SJSA1 (cell line): ENCODE results near the gene TMEM131. TPM values are rescaled to one million over a fixed set of nuclear protein-coding genes. Genes with fewer than 3 reads are reported as not detected.
"Not testable (repeated sequence)": the region's sequence is repeated elsewhere in the genome, so short reads cannot be mapped to it uniquely, and the experiment has no call there.

ENCODE experiments used
- DNase-seq, 2 experiments: peaks; one replicate each; pipeline ENCODE4 v3.0.0-alpha.2; 2015 to 2020; ENCODE audit warnings: low spot score in 2 of 2, low read depth in 1 of 2
- H3K27ac ChIP-seq: fragments of 250-450 bp; sonication (Bioruptor Pico); 2 replicates; pipeline ENCODE4 v1.5.1; 2020; ENCODE audit warnings: mild to moderate bottlenecking, moderate library complexity
- H3K27me3 ChIP-seq: fragments of 250-450 bp; sonication (Bioruptor Pico); replicated peaks from 2 replicates; pipeline ENCODE4 v1.5.1; 2020; ENCODE audit warnings: mild to moderate bottlenecking, moderate library complexity
- H3K36me3 ChIP-seq: fragments of 250-450 bp; sonication (Bioruptor Pico); 2 replicates; pipeline ENCODE4 v1.5.1; 2020; ENCODE audit warnings: mild to moderate bottlenecking
- H3K4me1 ChIP-seq: fragments of 250-450 bp; sonication (Bioruptor Pico); replicated peaks from 2 replicates; pipeline ENCODE4 v1.6.1; 2021; ENCODE audit warnings: mild to moderate bottlenecking
- H3K4me3 ChIP-seq: fragments of 250-450 bp; sonication (Bioruptor Pico); 2 replicates; pipeline ENCODE4 v1.5.1; 2020; ENCODE audit warnings: mild to moderate bottlenecking
- H3K9me3 ChIP-seq: fragments of 250-450 bp; sonication (Bioruptor Pico); replicated peaks from 2 replicates; pipeline ENCODE4 v1.5.1; 2020; ENCODE audit warnings: mild to moderate bottlenecking
- total RNA-seq: library from RNA; depleted of rRNA; stranded (reverse); fragments of >200 nt; shearing (Covaris generic); gene quantifications from 2 replicates; pipeline ENCODE4 v1.2.3, GENCODE V29; 2014

Gene TMEM131
- total RNA-seq, 1 experiment from 2014 or later = 18.7 TPM

- not testable (repeated sequence) for H3K4me1 ChIP-seq, H3K4me3 ChIP-seq, H3K36me3 ChIP-seq, DNase-seq, H3K9me3 ChIP-seq, H3K27me3 ChIP-seq, H3K27ac ChIP-seq
Measured at GRCh38 chr2:97829255-97829654, 166.5 kb downstream of the TMEM131 start.

GRCh38 chr2:97827013-97827412 lies 168.7 kb downstream of the TMEM131 start:
- DNase-seq, H3K27me3 ChIP-seq, H3K27ac ChIP-seq, H3K36me3 ChIP-seq, H3K4me1 ChIP-seq, H3K9me3 ChIP-seq, H3K4me3 ChIP-seq: not testable (repeated sequence)

- not testable (repeated sequence) for H3K9me3 ChIP-seq, H3K4me3 ChIP-seq, DNase-seq, H3K36me3 ChIP-seq, H3K27ac ChIP-seq, H3K4me1 ChIP-seq, H3K27me3 ChIP-seq
Measured at GRCh38 chr2:97826266-97826847, 169.4 kb downstream of the TMEM131 start.

GRCh38 chr2:97824011-97824410 lies 171.7 kb downstream of the TMEM131 start:
- H3K4me3 ChIP-seq, H3K9me3 ChIP-seq, H3K36me3 ChIP-seq, H3K4me1 ChIP-seq, H3K27ac ChIP-seq, H3K27me3 ChIP-seq, DNase-seq: not testable (repeated sequence)

- DNase-seq, H3K4me3 ChIP-seq, H3K27ac ChIP-seq, H3K27me3 ChIP-seq, H3K4me1 ChIP-seq, H3K9me3 ChIP-seq, H3K36me3 ChIP-seq: not testable (repeated sequence)
Measured at GRCh38 chr2:97821862-97822261, 173.9 kb downstream of the TMEM131 start.

GRCh38 chr2:97819754-97820153 lies 176.0 kb downstream of the TMEM131 start:
- Histone ChIP-seq H3K36me3 (0 out of 2 replicates have a peak, but pooled peaks cover 4% of the 10 kb centered on the region), H3K9me3 (no peaks in the 10 kb centered on the region), H3K4me3 (no peak overlapping the region), H3K27ac (no peak overlapping the region), H3K4me1 (no peaks in the 10 kb centered on the region), H3K27me3 (no peaks in the 10 kb centered on the region)
- no peak for DNase-seq

- no peak for DNase-seq
- H3K4me1 ChIP-seq = no peaks in the 10 kb centered on the region
- no peak overlapping the region for H3K27ac ChIP-seq
- no peaks in the 10 kb centered on the region for H3K9me3 ChIP-seq
- H3K4me3 ChIP-seq = no peak overlapping the region
- peaks cover 20% of the 10 kb centered on the region for H3K36me3 ChIP-seq
- no peaks in the 10 kb centered on the region for H3K27me3 ChIP-seq
Measured at GRCh38 chr2:97816411-97816810, 179.3 kb downstream of the TMEM131 start.

- no peak for DNase-seq
Measured at GRCh38 chr2:97812931-97813330, 182.8 kb downstream of the TMEM131 start.

GRCh38 chr2:97808816-97809215 lies 186.9 kb downstream of the TMEM131 start:
- peaks cover 37% of the 10 kb centered on the region for H3K36me3 ChIP-seq
- H3K9me3 ChIP-seq = no peaks in the 10 kb centered on the region
- H3K27me3 ChIP-seq = no peaks in the 10 kb centered on the region
- DNase-seq = no peak
- H3K4me3 ChIP-seq = no peak overlapping the region
- no peaks in the 10 kb centered on the region for H3K4me1 ChIP-seq
- H3K27ac ChIP-seq = no peak overlapping the region

More at GRCh38 chr2:97812931-97813330, 182.8 kb downstream of the TMEM131 start:
- Histone ChIP-seq H3K27ac (no peak overlapping the region), H3K36me3 (peaks cover 34% of the 10 kb centered on the region), H3K4me3 (no peak overlapping the region), H3K9me3 (no peaks in the 10 kb centered on the region), H3K4me1 (no peaks in the 10 kb centered on the region), H3K27me3 (no peaks in the 10 kb centered on the region)

GRCh38 chr2:97806738-97807618 lies 188.8 kb downstream of the TMEM131 start:
- Histone ChIP-seq H3K36me3 (peaks cover 41% of the 10 kb centered on the region), H3K27me3 (no peaks in the 10 kb centered on the region), H3K4me1 (no peaks in the 10 kb centered on the region), H3K27ac (no peak overlapping the region), H3K4me3 (no peak overlapping the region), H3K9me3 (no peaks in the 10 kb centered on the region)
- peak; percentile 51 to 76 for DNase-seq

- Histone ChIP-seq H3K36me3 (peaks cover 32% of the 10 kb centered on the region), H3K4me1 (no peaks in the 10 kb centered on the region), H3K4me3 (no peak overlapping the region), H3K27me3 (no peaks in the 10 kb centered on the region), H3K27ac (no peak overlapping the region), H3K9me3 (no peaks in the 10 kb centered on the region)
- no peak for DNase-seq
Measured at GRCh38 chr2:97805776-97806175, 190.0 kb downstream of the TMEM131 start.

GRCh38 chr2:97801028-97801427 lies 194.7 kb downstream of the TMEM131 start:
- no peaks in the 10 kb centered on the region for H3K27me3 ChIP-seq
- no peaks in the 10 kb centered on the region for H3K4me1 ChIP-seq
- no peak for DNase-seq

GRCh38 chr2:97798416-97798815 lies 197.3 kb downstream of the TMEM131 start:
- H3K36me3 ChIP-seq = peaks cover 14% of the 10 kb centered on the region; the same call in 1 of the 2 replicates

More at GRCh38 chr2:97801028-97801427, 194.7 kb downstream of the TMEM131 start:
- H3K36me3 ChIP-seq = peaks cover 22% of the 10 kb centered on the region; the same call in 1 of the 2 replicates
- H3K9me3 ChIP-seq = no peaks in the 10 kb centered on the region
- H3K4me3 ChIP-seq = no peak overlapping the region
- no peak overlapping the region for H3K27ac ChIP-seq

GRCh38 chr2:97797355-97797754 lies 198.4 kb downstream of the TMEM131 start:
- Histone ChIP-seq H3K27me3 (no peaks in the 10 kb centered on the region), H3K4me1 (no peaks in the 10 kb centered on the region), H3K4me3 (no peak overlapping the region), H3K9me3 (no peaks in the 10 kb centered on the region), H3K36me3 (peaks cover 11% of the 10 kb centered on the region), H3K27ac (no peak overlapping the region)
- DNase-seq = no peak

More at GRCh38 chr2:97798416-97798815, 197.3 kb downstream of the TMEM131 start:
- DNase-seq = no peak
- H3K9me3 ChIP-seq = no peaks in the 10 kb centered on the region
- H3K4me1 ChIP-seq = no peaks in the 10 kb centered on the region
- no peak overlapping the region for H3K4me3 ChIP-seq
- H3K27me3 ChIP-seq = no peaks in the 10 kb centered on the region
- H3K27ac ChIP-seq = no peak overlapping the region
